Measurements from ENCODE around the gene SDHB.

SDHB gene

GRCh38 chr1:17068789-17069188, 15.0 kb upstream of the SDHB start:
- H3K27ac ChIP-seq (ENCODE audit: low read length) = no peak overlapping the region
- no peak overlapping the region for H3K4me3 ChIP-seq (ENCODE audit: low read length)
- no peak overlapping the region for H3K4me2 ChIP-seq (ENCODE audit: low read length)
- H3K27me3 ChIP-seq (ENCODE audit: low read depth, low read length) = no peaks in the 10 kb centered on the region
- TF ChIP-seq EZH2phosphoT487 (IDR thresholded peaks at IDR 0.05; ENCODE audit: low read depth) (no peak), CTCF (IDR thresholded peaks at IDR 0.05; ENCODE audit: low read depth, low read length) (no peak)
- no peaks in the 10 kb centered on the region for H3K36me3 ChIP-seq (replicated peaks; ENCODE audit: low read depth, low read length)
- H3K4me1 ChIP-seq (ENCODE audit: low read length) = no peaks in the 10 kb centered on the region
- H3K9ac ChIP-seq (ENCODE audit: low read length) = no peak overlapping the region
- H3K79me2 ChIP-seq (ENCODE audit: low read length) = no peaks in the 10 kb centered on the region
- no peak overlapping the region for H2AFZ ChIP-seq (ENCODE audit: low read depth, low read length)
- no peaks in the 10 kb centered on the region for H3K9me3 ChIP-seq (ENCODE audit: insufficient read depth, low read length)
- no peaks in the 10 kb centered on the region for H4K20me1 ChIP-seq (ENCODE audit: insufficient read depth, low read length)

DNA sequence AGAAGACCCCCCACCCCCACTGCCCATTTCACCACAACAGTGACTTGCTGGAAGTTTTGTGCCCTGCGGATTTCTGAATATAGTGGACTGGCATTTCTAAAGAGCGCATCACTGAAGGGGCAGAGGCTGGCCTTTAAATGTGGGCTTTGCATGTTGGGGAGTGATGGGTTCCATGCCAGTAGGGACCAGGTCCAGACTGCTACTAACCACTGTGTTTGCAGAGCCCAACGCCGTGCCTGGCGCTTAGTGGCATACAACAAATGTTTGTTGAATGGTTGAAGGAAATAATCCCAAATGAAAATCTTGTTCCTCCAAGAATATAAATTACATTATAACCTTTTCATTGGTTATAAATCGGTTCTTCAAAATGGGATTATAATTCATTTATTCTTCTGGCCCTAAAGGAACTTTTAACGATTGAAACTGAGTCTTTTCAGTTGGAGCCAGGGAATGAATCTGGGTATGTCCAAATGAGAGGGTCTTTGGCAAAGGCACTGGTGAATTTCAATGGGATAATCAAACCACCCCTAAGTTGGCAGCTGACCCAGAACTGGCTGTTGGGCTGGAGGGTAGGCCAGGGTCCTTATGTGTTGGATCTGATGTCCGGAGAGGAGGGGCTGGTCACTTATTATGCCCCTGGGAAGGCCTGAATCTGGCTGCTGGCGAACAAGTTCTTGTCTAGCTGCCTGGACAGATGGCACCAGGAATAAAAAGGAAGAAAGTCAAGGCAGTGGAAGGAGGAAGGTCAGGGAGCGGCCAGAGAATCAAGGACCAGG, 13.8 kb upstream of the SDHB start:
- Histone ChIP-seq H3K4me2 (ENCODE audit: low read length) (no peak overlapping the region), H3K4me1 (ENCODE audit: low read length) (peaks cover 6% of the 10 kb centered on the region; the same call in 1 of the 2 replicates), H2AFZ (ENCODE audit: low read depth, low read length) (no peak overlapping the region), H3K9ac (ENCODE audit: low read length) (no peak overlapping the region), H3K36me3 (replicated peaks; ENCODE audit: low read depth, low read length) (no peaks in the 10 kb centered on the region), H3K27ac (ENCODE audit: low read length) (no peak overlapping the region), H3K27me3 (ENCODE audit: low read depth, low read length) (no peaks in the 10 kb centered on the region), H4K20me1 (ENCODE audit: insufficient read depth, low read length) (no peaks in the 10 kb centered on the region), H3K79me2 (ENCODE audit: low read length) (no peaks in the 10 kb centered on the region), H3K4me3 (ENCODE audit: low read length) (no peak overlapping the region), H3K9me3 (ENCODE audit: insufficient read depth, low read length) (no peaks in the 10 kb centered on the region)
- no peak for TF ChIP-seq CTCF (IDR thresholded peaks at IDR 0.05; ENCODE audit: low read depth, low read length)
- TF ChIP-seq EZH2phosphoT487 (IDR thresholded peaks at IDR 0.05; ENCODE audit: low read depth) = no peak

DNA sequence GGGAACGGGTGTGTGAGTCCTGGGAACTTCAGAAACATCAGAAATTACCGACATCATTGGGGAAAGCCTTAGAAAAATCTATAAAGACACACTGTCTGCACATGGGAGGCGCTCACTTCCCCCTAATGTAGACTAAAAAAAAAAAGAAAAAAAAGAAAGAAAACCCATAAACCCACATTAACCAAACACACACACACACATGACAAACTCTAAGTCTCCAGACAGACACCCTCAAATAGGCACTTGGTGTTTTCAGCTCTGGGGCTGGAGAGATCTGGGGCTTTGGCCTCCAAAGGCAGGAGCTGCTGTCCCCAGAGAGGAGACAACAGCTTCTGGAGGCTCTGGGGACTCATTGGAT, 13.2 kb upstream of the SDHB start:
- no peak overlapping the region for H3K9ac ChIP-seq (ENCODE audit: low read length)
- no peak overlapping the region for H3K4me3 ChIP-seq (ENCODE audit: low read length)
- H3K27ac ChIP-seq (ENCODE audit: low read length) = no peak overlapping the region
- H4K20me1 ChIP-seq (ENCODE audit: insufficient read depth, low read length) = no peaks in the 10 kb centered on the region
- peaks cover 6% of the 10 kb centered on the region; the same call in 1 of the 2 replicates for H3K4me1 ChIP-seq (ENCODE audit: low read length)
- H2AFZ ChIP-seq (ENCODE audit: low read depth, low read length) = no peak overlapping the region
- TF ChIP-seq EZH2phosphoT487 (IDR thresholded peaks at IDR 0.05; ENCODE audit: low read depth) = no peak
- no peak for TF ChIP-seq CTCF (IDR thresholded peaks at IDR 0.05; ENCODE audit: low read depth, low read length)
- no peaks in the 10 kb centered on the region for H3K27me3 ChIP-seq (ENCODE audit: low read depth, low read length)
- H3K79me2 ChIP-seq (ENCODE audit: low read length) = no peaks in the 10 kb centered on the region
- no peak overlapping the region for H3K4me2 ChIP-seq (ENCODE audit: low read length)
- no peaks in the 10 kb centered on the region for H3K36me3 ChIP-seq (replicated peaks; ENCODE audit: low read depth, low read length)
- H3K9me3 ChIP-seq (ENCODE audit: insufficient read depth, low read length) = no peaks in the 10 kb centered on the region

GRCh38 chr1:17066361-17067068, 12.7 kb upstream of the SDHB start:
- Histone ChIP-seq H3K4me3 (ENCODE audit: low read length) (no peak overlapping the region), H3K27ac (ENCODE audit: low read length) (no peak overlapping the region), H3K4me1 (ENCODE audit: low read length) (peaks cover 6% of the 10 kb centered on the region; the same call in 1 of the 2 replicates), H3K9ac (ENCODE audit: low read length) (no peak overlapping the region), H3K79me2 (ENCODE audit: low read length) (no peaks in the 10 kb centered on the region), H3K9me3 (ENCODE audit: insufficient read depth, low read length) (no peaks in the 10 kb centered on the region), H3K36me3 (replicated peaks; ENCODE audit: low read depth, low read length) (no peaks in the 10 kb centered on the region), H4K20me1 (ENCODE audit: insufficient read depth, low read length) (no peaks in the 10 kb centered on the region), H2AFZ (ENCODE audit: low read depth, low read length) (no peak overlapping the region), H3K4me2 (ENCODE audit: low read length) (no peak overlapping the region), H3K27me3 (ENCODE audit: low read depth, low read length) (no peaks in the 10 kb centered on the region)
- no peak for TF ChIP-seq EZH2phosphoT487 (IDR thresholded peaks at IDR 0.05; ENCODE audit: low read depth)
- no peak for TF ChIP-seq CTCF (IDR thresholded peaks at IDR 0.05; ENCODE audit: low read depth, low read length)

Measured in OCI-LY3 (cell line).